DMS153 treated with DMSO at 0.1 percent for 48 hours (cell line): ENCODE measurements around the gene ISYNA1.
A peak's percentile ranks its signal among the peaks of the same experiment; 100 is the strongest.
"Not testable (repeated sequence)": the region's sequence is repeated elsewhere in the genome, so short reads cannot be mapped to it uniquely, and the experiment has no call there.

Source experiments
- DNase-seq: peaks from one replicate; lab custom pipeline; 2025; ENCODE audit not compliant: unreplicated experiment; lab: John Stamatoyannopoulos, UW

Gene ISYNA1

GRCh38 chr19:18421371-18421959 lies 16.5 kb downstream of the ISYNA1 start:
- DNase-seq: no peak

- DNase-seq: no peak
Observed at GRCh38 chr19:18420930-18421329, 17.0 kb downstream of the ISYNA1 start.

- DNase-seq: no peak
Observed at GRCh38 chr19:18419699-18420460, 18.1 kb downstream of the ISYNA1 start.

GRCh38 chr19:18419195-18419698 lies 18.7 kb downstream of the ISYNA1 start, which contains the start of gene SSBP4:
SSBP4 (plus strand) TSS chr19:18419398; CDS start chr19:18419649, 251 bp downstream.
- no peak for DNase-seq

- no peak for DNase-seq
Observed at GRCh38 chr19:18418483-18419194, 19.3 kb downstream of the ISYNA1 start.

GRCh38 chr19:18418029-18418482 lies 19.9 kb downstream of the ISYNA1 start:
- DNase-seq: no peak

- DNase-seq: peak; percentile 34
Observed at GRCh38 chr19:18417250-18418028, 20.5 kb downstream of the ISYNA1 start.

GRCh38 chr19:18416778-18417249 lies 21.1 kb downstream of the ISYNA1 start:
- DNase-seq: peak; percentile 81

GRCh38 chr19:18415178-18415867 lies 22.6 kb downstream of the ISYNA1 start:
- no peak for DNase-seq

- DNase-seq: no peak
Observed at GRCh38 chr19:18414504-18415177, 23.3 kb downstream of the ISYNA1 start.

GRCh38 chr19:18412610-18413239 lies 25.2 kb downstream of the ISYNA1 start:
- DNase-seq: no peak

GRCh38 chr19:18408053-18408476 lies 29.9 kb downstream of the ISYNA1 start:
- no peak for DNase-seq

GRCh38 chr19:18406749-18407148 lies 31.2 kb downstream of the ISYNA1 start:
- DNase-seq: no peak

GRCh38 chr19:18405754-18406153 lies 32.2 kb downstream of the ISYNA1 start:
- DNase-seq: not testable (repeated sequence)

- not testable (repeated sequence) for DNase-seq
Observed at GRCh38 chr19:18402455-18403248, 35.3 kb downstream of the ISYNA1 start.

GRCh38 chr19:18401580-18402112 lies 36.3 kb downstream of the ISYNA1 start:
- no peak for DNase-seq

GRCh38 chr19:18399008-18399407 lies 38.9 kb downstream of the ISYNA1 start:
- DNase-seq: no peak
